ENCODE measurements around the gene LY6G6C.

LY6G6C gene

DNA sequence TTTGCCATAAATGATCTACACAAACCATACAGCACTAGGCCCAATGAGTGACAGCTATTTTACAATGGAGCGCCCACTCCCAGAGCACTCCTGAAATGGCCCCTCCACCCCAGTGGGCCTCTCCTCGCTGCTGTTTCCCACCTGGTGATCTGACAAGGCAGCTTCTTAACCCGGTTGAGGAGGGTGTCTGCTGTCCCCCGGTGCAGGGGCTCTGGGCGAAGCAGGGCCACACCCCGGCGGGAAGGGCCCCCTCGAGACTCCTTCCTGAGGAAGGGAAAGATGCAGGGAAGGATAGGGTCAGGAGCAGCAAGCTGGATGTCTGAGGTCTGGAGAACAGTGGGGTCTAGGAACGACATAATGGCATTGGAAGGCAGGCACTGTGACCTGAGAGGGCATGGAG lies 28.7 kb downstream of the LY6G6C start:
- Histone ChIP-seq H3K27ac (ENCODE audit: low read length, poor library complexity, severe bottlenecking) (no peak overlapping the region), H3K9me3 (ENCODE audit: control insufficient read depth, low read length) (no peaks in the 10 kb centered on the region), H2AFZ (ENCODE audit: low read depth, low read length) (no peak overlapping the region), H3K27me3 (ENCODE audit: control insufficient read depth in 1 of 2, insufficient read depth in 1 of 2, low read length in 2 of 2) (no peaks in the 10 kb centered on the region), H3K23ac (ENCODE audit: low read length in 2 of 2) (no peak overlapping the region), H3K9ac (ENCODE audit: low read length) (no peak overlapping the region), H2BK12ac (ENCODE audit: low read length in 2 of 2) (no peak overlapping the region), H3K36me3 (ENCODE audit: control insufficient read depth in 1 of 2, insufficient read depth in 2 of 2, low read depth in 1 of 2, low read length in 2 of 2) (peaks cover 72 to 85% of the 10 kb centered on the region in 2 experiments), H3K4ac (ENCODE audit: low read depth in 1 of 2, low read length in 2 of 2) (no peak overlapping the region), H2BK120ac (ENCODE audit: low read depth, low read length) (no peak overlapping the region), H3K14ac (ENCODE audit: low read length in 2 of 2) (no peak overlapping the region), H2BK15ac (ENCODE audit: low read depth, poor library complexity, severe bottlenecking) (no peak overlapping the region), H2BK5ac (ENCODE audit: low read depth, low read length, poor library complexity, severe bottlenecking) (no peak overlapping the region), H3K4me3 (ENCODE audit: insufficient read depth in 1 of 2, low read depth in 1 of 2, low read length in 2 of 2) (no peak overlapping the region), H4K91ac (ENCODE audit: low read length) (no peak overlapping the region), H3K4me1 (ENCODE audit: control insufficient read depth, insufficient read depth, low read depth, low read length) (peaks cover 2% of the 10 kb centered on the region), H3K18ac (ENCODE audit: low read depth in 1 of 2, low read length in 2 of 2) (no peak overlapping the region), H3K4me2 (ENCODE audit: low read length, poor library complexity, severe bottlenecking) (no peak overlapping the region), H2AK5ac (ENCODE audit: low read length, severe bottlenecking) (no peak overlapping the region), H3K79me1 (replicated peaks; ENCODE audit: low read length, poor library complexity, severe bottlenecking) (peaks cover 13% of the 10 kb centered on the region), H4K8ac (ENCODE audit: low read length) (no peak overlapping the region)
- 92% methylated on average over 9 of the region's 9 CpGs for WGBS
- DNase-seq: no peak

DNA sequence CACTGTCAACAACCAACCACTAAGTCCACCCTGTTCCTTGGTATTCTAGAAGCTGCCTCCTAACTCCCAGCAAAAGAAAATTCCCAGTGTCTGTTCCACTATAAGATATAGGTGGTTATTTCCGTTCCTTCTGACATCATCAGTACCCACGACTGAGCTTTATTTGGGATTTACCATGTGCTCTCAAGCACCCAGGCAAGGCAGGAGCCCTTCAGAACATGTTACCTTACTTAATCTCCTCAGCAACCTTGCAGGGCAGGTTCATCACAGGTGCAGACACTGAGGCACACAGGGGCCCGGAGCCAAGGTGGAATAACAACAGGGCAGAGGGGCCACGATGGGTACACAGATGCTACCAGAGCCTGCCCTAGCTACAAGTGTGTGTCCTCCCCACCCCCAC lies 29.2 kb downstream of the LY6G6C start:
- Histone ChIP-seq H4K91ac (ENCODE audit: low read length) (no peak overlapping the region), H3K79me1 (replicated peaks; ENCODE audit: low read length, poor library complexity, severe bottlenecking) (peaks cover 9% of the 10 kb centered on the region), H3K4me2 (ENCODE audit: low read length, poor library complexity, severe bottlenecking) (no peak overlapping the region), H2AFZ (ENCODE audit: low read depth, low read length) (no peak overlapping the region), H2AK5ac (ENCODE audit: low read length, severe bottlenecking) (no peak overlapping the region), H4K8ac (ENCODE audit: low read length) (no peak overlapping the region), H3K4me3 (ENCODE audit: insufficient read depth in 1 of 2, low read depth in 1 of 2, low read length in 2 of 2) (no peak overlapping the region), H2BK12ac (ENCODE audit: low read length in 2 of 2) (no peak overlapping the region), H3K36me3 (ENCODE audit: control insufficient read depth in 1 of 2, insufficient read depth in 2 of 2, low read depth in 1 of 2, low read length in 2 of 2) (peaks cover 77 to 90% of the 10 kb centered on the region in 2 experiments), H3K4ac (ENCODE audit: low read depth in 1 of 2, low read length in 2 of 2) (no peak overlapping the region), H3K23ac (ENCODE audit: low read length in 2 of 2) (no peak overlapping the region), H3K9ac (ENCODE audit: low read length) (no peak overlapping the region), H3K27me3 (ENCODE audit: control insufficient read depth in 1 of 2, insufficient read depth in 1 of 2, low read length in 2 of 2) (no peaks in the 10 kb centered on the region), H3K4me1 (ENCODE audit: control insufficient read depth, insufficient read depth, low read depth, low read length) (peaks cover 2% of the 10 kb centered on the region), H2BK15ac (ENCODE audit: low read depth, poor library complexity, severe bottlenecking) (no peak overlapping the region), H3K18ac (ENCODE audit: low read depth in 1 of 2, low read length in 2 of 2) (no peak overlapping the region), H2BK5ac (ENCODE audit: low read depth, low read length, poor library complexity, severe bottlenecking) (no peak overlapping the region), H3K14ac (ENCODE audit: low read length in 2 of 2) (no peak overlapping the region), H3K9me3 (ENCODE audit: control insufficient read depth, low read length) (no peaks in the 10 kb centered on the region), H2BK120ac (ENCODE audit: low read depth, low read length) (no peak overlapping the region), H3K27ac (ENCODE audit: low read length, poor library complexity, severe bottlenecking) (no peak overlapping the region)
- no peak for DNase-seq
- WGBS: 93% methylated on average over 4 of the region's 4 CpGs

DNA sequence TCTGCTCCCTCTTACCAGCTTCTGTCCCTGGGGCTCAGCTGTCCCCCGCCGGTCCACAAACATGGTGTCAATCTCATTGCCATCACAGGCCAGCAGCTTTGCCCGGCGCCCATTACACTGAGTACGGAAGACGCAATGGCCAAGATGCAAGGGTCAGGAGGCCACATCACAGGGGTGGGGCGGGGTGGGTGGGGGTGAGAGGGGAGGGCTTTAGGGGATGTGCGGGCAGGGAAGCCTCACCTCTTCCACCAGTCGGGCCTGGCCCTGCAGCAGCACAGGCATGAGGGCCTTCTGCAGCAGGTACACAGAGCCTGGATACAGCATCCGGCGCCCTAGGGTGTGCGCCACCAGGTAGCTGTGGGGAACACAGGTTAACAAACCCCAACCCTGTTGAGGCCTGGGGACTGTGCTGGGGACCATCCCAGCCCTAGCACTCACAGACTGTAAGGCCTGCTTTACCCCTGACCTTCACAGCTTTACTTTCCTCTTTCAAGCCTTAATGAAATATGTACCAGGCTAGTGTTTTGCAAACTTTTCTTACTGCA lies 29.9 kb downstream of the LY6G6C start:
- H3K9ac ChIP-seq (ENCODE audit: low read length): no peak overlapping the region
- H3K23ac ChIP-seq (ENCODE audit: low read length in 2 of 2): no peak overlapping the region
- no peak for DNase-seq
- H2BK5ac ChIP-seq (ENCODE audit: low read depth, low read length, poor library complexity, severe bottlenecking): no peak overlapping the region
- no peaks in the 10 kb centered on the region for H3K9me3 ChIP-seq (ENCODE audit: control insufficient read depth, low read length)
- H3K79me1 ChIP-seq (replicated peaks; ENCODE audit: low read length, poor library complexity, severe bottlenecking): peaks cover 9% of the 10 kb centered on the region
- H3K27ac ChIP-seq (ENCODE audit: low read length, poor library complexity, severe bottlenecking): no peak overlapping the region
- no peak overlapping the region for H2BK12ac ChIP-seq (ENCODE audit: low read length in 2 of 2)
- H4K91ac ChIP-seq (ENCODE audit: low read length): no peak overlapping the region
- H2BK15ac ChIP-seq (ENCODE audit: low read depth, poor library complexity, severe bottlenecking): no peak overlapping the region
- H3K27me3 ChIP-seq (ENCODE audit: control insufficient read depth in 1 of 2, insufficient read depth in 1 of 2, low read length in 2 of 2): no peaks in the 10 kb centered on the region
- H4K8ac ChIP-seq (ENCODE audit: low read length): no peak overlapping the region
- WGBS: 98% methylated on average over 12 of the region's 12 CpGs
- no peak overlapping the region for H2BK120ac ChIP-seq (ENCODE audit: low read depth, low read length)
- H3K14ac ChIP-seq (ENCODE audit: low read length in 2 of 2): no peak overlapping the region
- no peak overlapping the region for H3K18ac ChIP-seq (ENCODE audit: low read depth in 1 of 2, low read length in 2 of 2)
- no peak overlapping the region for H2AFZ ChIP-seq (ENCODE audit: low read depth, low read length)
- no peak overlapping the region for H3K4me3 ChIP-seq (ENCODE audit: insufficient read depth in 1 of 2, low read depth in 1 of 2, low read length in 2 of 2)
- H3K4me2 ChIP-seq (ENCODE audit: low read length, poor library complexity, severe bottlenecking): no peak overlapping the region
- peaks cover 80 to 92% of the 10 kb centered on the region in 2 experiments for H3K36me3 ChIP-seq (ENCODE audit: control insufficient read depth in 1 of 2, insufficient read depth in 2 of 2, low read depth in 1 of 2, low read length in 2 of 2)
- H2AK5ac ChIP-seq (ENCODE audit: low read length, severe bottlenecking): no peak overlapping the region
- no peak overlapping the region for H3K4ac ChIP-seq (ENCODE audit: low read depth in 1 of 2, low read length in 2 of 2)
- peaks cover 2% of the 10 kb centered on the region for H3K4me1 ChIP-seq (ENCODE audit: control insufficient read depth, insufficient read depth, low read depth, low read length)

DNA sequence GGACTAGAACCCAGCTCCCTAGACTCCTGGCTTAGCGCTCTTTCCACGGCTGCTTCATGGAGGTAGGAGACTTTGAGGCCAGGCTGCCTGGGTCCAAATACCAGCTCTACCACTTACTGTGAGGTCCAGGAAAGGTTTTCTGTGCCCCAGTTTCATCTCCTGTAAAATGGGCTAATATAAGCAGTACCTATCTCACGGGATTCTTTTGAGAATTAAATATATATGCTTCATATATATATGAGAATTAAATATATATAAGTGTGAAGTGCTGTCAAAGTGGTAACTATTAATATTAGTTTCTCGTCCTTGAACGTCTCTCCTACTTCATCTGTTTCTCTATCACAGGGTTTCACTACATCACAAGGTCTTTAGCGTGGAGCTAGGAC lies 30.5 kb downstream of the LY6G6C start:
- H3K36me3 ChIP-seq (ENCODE audit: control insufficient read depth in 1 of 2, insufficient read depth in 2 of 2, low read depth in 1 of 2, low read length in 2 of 2): peaks cover 85 to 93% of the 10 kb centered on the region in 2 experiments
- H3K18ac ChIP-seq (ENCODE audit: low read depth in 1 of 2, low read length in 2 of 2): no peak overlapping the region
- H3K27ac ChIP-seq (ENCODE audit: low read length, poor library complexity, severe bottlenecking): no peak overlapping the region
- H2BK15ac ChIP-seq (ENCODE audit: low read depth, poor library complexity, severe bottlenecking): no peak overlapping the region
- H3K4me2 ChIP-seq (ENCODE audit: low read length, poor library complexity, severe bottlenecking): no peak overlapping the region
- no peaks in the 10 kb centered on the region for H3K9me3 ChIP-seq (ENCODE audit: control insufficient read depth, low read length)
- H2AFZ ChIP-seq (ENCODE audit: low read depth, low read length): no peak overlapping the region
- no peak overlapping the region for H2BK120ac ChIP-seq (ENCODE audit: low read depth, low read length)
- peaks cover 9% of the 10 kb centered on the region for H3K79me1 ChIP-seq (replicated peaks; ENCODE audit: low read length, poor library complexity, severe bottlenecking)
- H2AK5ac ChIP-seq (ENCODE audit: low read length, severe bottlenecking): no peak overlapping the region
- H4K91ac ChIP-seq (ENCODE audit: low read length): no peak overlapping the region
- no peak overlapping the region for H3K9ac ChIP-seq (ENCODE audit: low read length)
- H3K23ac ChIP-seq (ENCODE audit: low read length in 2 of 2): no peak overlapping the region
- no peak overlapping the region for H3K4ac ChIP-seq (ENCODE audit: low read depth in 1 of 2, low read length in 2 of 2)
- DNase-seq: no peak
- H3K14ac ChIP-seq (ENCODE audit: low read length in 2 of 2): no peak overlapping the region
- H4K8ac ChIP-seq (ENCODE audit: low read length): no peak overlapping the region
- H2BK12ac ChIP-seq (ENCODE audit: low read length in 2 of 2): no peak overlapping the region
- no peaks in the 10 kb centered on the region for H3K27me3 ChIP-seq (ENCODE audit: control insufficient read depth in 1 of 2, insufficient read depth in 1 of 2, low read length in 2 of 2)
- H3K4me3 ChIP-seq (ENCODE audit: insufficient read depth in 1 of 2, low read depth in 1 of 2, low read length in 2 of 2): no peak overlapping the region
- 96% methylated on average over 4 of the region's 6 CpGs for WGBS
- no peak overlapping the region for H2BK5ac ChIP-seq (ENCODE audit: low read depth, low read length, poor library complexity, severe bottlenecking)
- H3K4me1 ChIP-seq (ENCODE audit: control insufficient read depth, insufficient read depth, low read depth, low read length): peaks cover 2% of the 10 kb centered on the region
